22Rv1 (cell line): ENCODE data around the gene PLEKHG4B.

ENCODE experiments used
- H3K27ac ChIP-seq: fragments of 450-650 bp; 2 replicates; pipeline ENCODE4 v1.5.1; 2017
- CTCF ChIP-seq: fragments of 450-650 bp; IDR thresholded peaks from 2 replicates; pipeline ENCODE4 v1.5.1; 2017; ENCODE audit warnings: mild to moderate bottlenecking
- ZFX ChIP-seq: fragments of 450-650 bp; IDR thresholded peaks from 2 replicates; pipeline ENCODE4 v1.6.1; 2017; ENCODE audit warnings: antibody characterized with exemption, borderline replicate concordance

PLEKHG4B gene

GRCh38 chr5:189976-190365 is 98.0 kb downstream of the PLEKHG4B start:
- no peak overlapping the region for H3K27ac ChIP-seq
- TF ChIP-seq CTCF, result no peak
- TF ChIP-seq ZFX, result no peak

- TF ChIP-seq ZFX (no peak), CTCF (no peak)
- H3K27ac ChIP-seq, result no peak overlapping the region
Observed at GRCh38 chr5:190366-191035, 98.5 kb downstream of the PLEKHG4B start.

- H3K27ac ChIP-seq, result no peak within 1 kb of the TSS
- TF ChIP-seq CTCF (no peak), ZFX (no peak)
Observed at GRCh38 chr5:191036-191948, 99.3 kb downstream of the PLEKHG4B start, which contains the start of gene LRRC14B. Gene LRRC14B (plus strand): TSS chr5:191495. CDS start chr5:191539, 44 bp downstream.

- H3K27ac ChIP-seq, result no peak overlapping the region
- TF ChIP-seq ZFX (no peak), CTCF (no peak)
Observed at GRCh38 chr5:191949-192690, 100.2 kb downstream of the PLEKHG4B start.

- H3K27ac ChIP-seq, result no peak overlapping the region
- TF ChIP-seq CTCF (no peak), ZFX (no peak)
Observed at GRCh38 chr5:192691-192969, 100.7 kb downstream of the PLEKHG4B start.

GRCh38 chr5:192970-193831 is 101.2 kb downstream of the PLEKHG4B start:
- no peak for TF ChIP-seq CTCF
- TF ChIP-seq ZFX, result no peak
- no peak overlapping the region for H3K27ac ChIP-seq
